GM19324 (cell line): Measurements from ENCODE around the gene ZNF496.

Experiments
- ATAC-seq: cut with Tn5 transposase; IDR thresholded peaks from one replicate; pipeline ENCODE4 v1.9.1; 2021; ENCODE audit warnings: mild to moderate bottlenecking, moderate library complexity; ENCODE audit not compliant: unreplicated experiment, low FRiP score

ZNF496 gene

DNA sequence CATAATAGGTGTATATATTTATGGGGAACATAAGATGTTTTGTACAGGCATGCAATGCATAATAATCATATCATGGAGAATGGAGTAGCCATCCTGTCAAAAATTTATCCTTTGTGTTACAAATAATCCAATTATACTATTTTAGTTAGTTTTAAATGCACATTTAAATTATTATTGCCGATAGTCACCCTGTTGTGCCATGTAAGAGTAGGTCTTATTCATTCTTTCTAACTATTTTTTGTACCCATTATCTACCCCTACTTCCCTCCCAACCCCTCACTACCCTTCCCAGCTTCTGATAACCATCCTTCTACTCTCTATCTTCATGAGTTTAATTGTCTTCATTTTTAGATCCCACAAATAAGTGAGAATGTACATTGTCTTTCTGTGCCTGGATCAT is 84.1 kb downstream of the ZNF496 start:
- no peak for ATAC-seq
